K562 (cell line): ENCODE data around the gene ERP29.

Experiments used
- ETV6 ChIP-seq, 3 experiments: fragments of 150-350 bp in 1 of 3; sonication (generic) in 1 of 3; formaldehyde crosslinking in 1 of 3; IDR thresholded peaks; 2 replicates each; pipeline versions ENCODE4 v1.6.1 to v1.8.0; 2014 to 2022; ENCODE audit warnings: borderline replicate concordance in 2 of 3, low read depth in 2 of 3, antibody characterized with exemption in 1 of 3, low read length in 1 of 3, mild to moderate bottlenecking in 1 of 3, missing genetic modification reagents in 1 of 3
- EZH2 ChIP-seq: IDR thresholded peaks from 2 replicates; pipeline ENCODE4 v1.6.1; 2012; ENCODE audit warnings: low read depth, mild to moderate bottlenecking, inconsistent platforms, low read length, borderline replicate concordance
- RCOR1 ChIP-seq, 2 experiments: IDR thresholded peaks; 2 replicates each; pipeline ENCODE4 v1.6.1; 2012; ENCODE audit warnings: low read depth in 2 of 2, low read length in 2 of 2, borderline replicate concordance in 1 of 2, improper control_type of control experiment in 1 of 2

- TF ChIP-seq ETV6 (IDR thresholded peaks at IDR 0.05; ENCODE audit: borderline replicate concordance in 1 of 2, low read depth in 2 of 2, low read length in 1 of 2), result no peak
- no peak; the same call in 1 of the 2 replicates for TF ChIP-seq ETV6 (CRISPR knock-in tag; IDR thresholded peaks at IDR 0.05; ENCODE audit: borderline replicate concordance)
- no peak for TF ChIP-seq EZH2
- 0 out of 4 replicates have a peak, but pooled peaks of 1 of the 2 experiments have one; percentile 28 for TF ChIP-seq RCOR1 (IDR thresholded peaks at IDR 0.05; ENCODE audit: borderline replicate concordance in 1 of 2, low read depth in 2 of 2, low read length in 2 of 2)
Observed at GRCh38 chr12:112012775-112013600, at the start of gene ERP29, which contains the start of gene TMEM116.
